H1 (cell line): Measurements from ENCODE around the gene FRMD4A. TPM values are rescaled to one million over a fixed set of nuclear protein-coding genes. Genes with fewer than 3 reads are reported as not detected.

Experiments used
- GABPA ChIP-seq: IDR thresholded peaks from 2 replicates; pipeline ENCODE4 v1.6.1; 2011; ENCODE audit warnings: mild to moderate bottlenecking, low read length, moderate library complexity, borderline replicate concordance; ENCODE audit not compliant: insufficient read depth
- JUN ChIP-seq: IDR thresholded peaks from 2 replicates; pipeline ENCODE4 v1.6.1; 2011; ENCODE audit warnings: low read depth, mild to moderate bottlenecking, improper control_type of control experiment, low read length
- PHF8 ChIP-seq: fragments of 200-600 bp; sonication (generic); conservative IDR thresholded peaks from 2 replicates; pipeline ENCODE4 v1.7.1; 2012; ENCODE audit warnings: low read depth, mild to moderate bottlenecking, inconsistent platforms, low read length, moderate library complexity
- polyA plus RNA-seq, 7 experiments: library from polyadenylated mRNA; depleted of rRNA in 3 of 7; stranded (reverse) in 5 of 7; unstranded in 2 of 7; fragments of >200 nt in 5 of 7; fragments of 200-250 nt in 2 of 7; gene quantifications; 1 replicate in 5 of 7; 2 replicates in 1 of 7; 4 replicates in 1 of 7; pipeline versions ENCODE4 v1.2.1 to v1.2.3, GENCODE V29; 2011 to 2013; ENCODE audit warnings: missing spikeins in 2 of 7, mixed read lengths in 2 of 7
- total RNA-seq: library from RNA; stranded (reverse); fragmentation: NEBNext Ultra II Directional; extraction: Animal tissue kit (Norgen Biotek cat#: 25700); gene quantifications from 2 replicates; pipeline ENCODE4 v1.2.1, GENCODE V29; 2021

FRMD4A gene
- total and polyA plus RNA-seq, 2 of the 8 experiments (the other 6 are each of a cell fraction or from before 2014, with no cell fraction given), result 38.6 to 39.6 TPM

GRCh38 chr10:14262836-14263425 is 67.8 kb downstream of the FRMD4A start (continued):
- TF ChIP-seq PHF8, result no peak
- TF ChIP-seq JUN, result no peak
- no peak for TF ChIP-seq GABPA
